Body of pancreas (tissue), 4 donors: ENCODE data around the gene SBNO2. TPM values are rescaled to one million over a fixed set of nuclear protein-coding genes. Genes with fewer than 3 reads are reported as not detected.

Experiments
- ATAC-seq: fragments of 150-250 bp; one replicate; pipeline ENCODE4 v1.9.1; 2016
- DNase-seq, 4 donors: peaks; one replicate each; pipeline ENCODE4 v3.0.0-alpha.2; 2019
- H3K27ac ChIP-seq, 4 donors: fragments of 200-600 bp; sonication (generic); 1 replicate in 3 of 4; 2 replicates in 1 of 4; pipeline versions ENCODE4 v1.5.1 to v1.6.1; 2016 to 2019; ENCODE audit warnings: mild to moderate bottlenecking in 1 of 4, mixed read lengths in 1 of 4, moderate library complexity in 1 of 4
- H3K27me3 ChIP-seq, 2 donors: fragments of 200-600 bp; sonication (generic); one replicate each; pipeline ENCODE4 v1.6.0; 2016; ENCODE audit warnings: mild to moderate bottlenecking in 1 of 2
- H3K36me3 ChIP-seq, 2 donors: fragments of 200-600 bp; sonication (generic); replicated peaks in 1 of 2; 2 replicates each; pipeline ENCODE4 v1.5.1; 2016; ENCODE audit warnings: low read depth in 2 of 2; ENCODE audit not compliant: insufficient read depth in 1 of 2
- H3K4me1 ChIP-seq: fragments of 200-600 bp; sonication (generic); one replicate; pipeline ENCODE4 v1.6.0; 2016
- H3K4me3 ChIP-seq, 2 donors: fragments of 200-600 bp; sonication (generic); 1 replicate in 1 of 2; 2 replicates in 1 of 2; pipeline ENCODE4 v1.5.1; 2016 to 2019
- H3K9me3 ChIP-seq, 3 donors: fragments of 200-600 bp; sonication (generic); 1 replicate in 2 of 3; 2 replicates in 1 of 3; pipeline ENCODE4 v1.5.1; 2016
- POLR2A ChIP-seq, 3 donors: fragments of 450-650 bp; IDR thresholded peaks; one replicate each; pipeline ENCODE4 v1.6.1; 2016; ENCODE audit warnings: antibody characterized with exemption in 3 of 3, mild to moderate bottlenecking in 2 of 3
- WGBS, 2 donors: methylation state at CpG; one replicate each; pipeline ENCODE4 v1.1.5; 2017; 5-methylcytosine and 5-hydroxymethylcytosine counted together
- intact Hi-C: fragments of 100-400 bp; cut with DNase I; formaldehyde crosslinking; loops from one replicate; pipeline ENCODE4 v1.15.1; 2023
- total RNA-seq, 2 donors: library from RNA; depleted of rRNA; stranded (reverse); fragments of >200 nt; gene quantifications; one replicate each; pipeline ENCODE4 v1.1.0, GENCODE V29; 2016
- TF ChIP-seq, protein P1 (sequence below), 7 experiments: fragments of 450-650 bp in 4 of 7; fragments of 200-600 bp in 3 of 7; sonication (generic) in 3 of 7; IDR thresholded peaks; one replicate each; pipeline ENCODE4 v1.5.1; 2016 to 2019; ENCODE audit warnings: antibody characterized with exemption in 7 of 7

The SBNO2 gene
- total RNA-seq, 2 donors from 2014 or later, result 14.0 to 30.7 TPM

DNA sequence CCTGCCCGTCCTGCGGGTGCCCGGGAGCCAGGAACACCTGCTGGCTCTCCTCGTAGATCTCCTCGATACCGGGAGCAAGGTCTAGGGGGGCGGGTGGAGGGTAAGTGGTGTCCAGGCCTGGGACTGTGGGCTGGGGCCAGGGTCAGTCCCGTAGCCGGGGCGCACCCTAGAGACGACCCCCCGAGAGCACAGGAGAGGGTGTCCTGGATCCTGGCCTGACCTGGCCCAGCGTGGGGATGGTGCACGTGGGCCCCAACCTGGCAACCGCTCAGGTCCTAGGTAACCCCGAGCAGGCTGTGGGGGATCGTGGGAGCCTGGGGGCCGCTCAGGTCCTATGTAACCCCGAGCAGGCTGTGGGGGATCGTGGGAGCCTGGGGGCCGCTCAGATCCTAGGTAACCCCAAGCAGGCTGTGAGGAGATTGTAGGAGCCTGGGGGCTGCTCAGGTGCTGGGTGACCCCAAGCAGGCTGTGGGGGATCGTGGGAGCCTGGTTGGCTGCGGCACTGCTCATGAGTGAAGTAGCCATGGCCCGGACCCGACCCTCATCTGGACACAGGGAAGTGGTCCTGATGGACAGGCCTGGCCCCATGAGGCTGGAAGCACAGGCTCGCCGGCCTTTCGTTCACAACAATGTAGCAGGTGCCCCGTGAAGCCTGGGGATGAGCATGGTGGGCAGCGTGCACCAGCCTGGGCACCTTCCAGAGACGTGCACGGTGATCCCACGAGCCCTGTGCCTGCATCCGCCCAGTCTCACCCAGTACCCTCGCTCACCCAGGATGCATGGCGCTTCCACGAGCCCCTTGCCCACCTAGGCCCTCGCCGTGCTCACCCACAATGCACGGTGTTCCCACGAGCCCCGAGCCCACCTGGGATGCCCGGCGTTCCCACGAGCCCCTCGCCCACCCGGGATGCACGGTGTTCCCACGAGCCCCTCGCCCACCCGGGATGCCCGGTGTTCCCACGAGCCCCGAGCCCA is 64.1 kb downstream of the SBNO2 start:
- Histone ChIP-seq H3K27ac (no peak overlapping the region), H3K27me3 (no peaks in the 10 kb centered on the region), H3K4me1 (peaks cover 31% of the 10 kb centered on the region), H3K36me3 (peaks cover 0 to 5% of the 10 kb centered on the region in 2 donors), H3K4me3 (no peak overlapping the region), H3K9me3 (no peaks in the 10 kb centered on the region)
- TF ChIP-seq, protein P1, sequence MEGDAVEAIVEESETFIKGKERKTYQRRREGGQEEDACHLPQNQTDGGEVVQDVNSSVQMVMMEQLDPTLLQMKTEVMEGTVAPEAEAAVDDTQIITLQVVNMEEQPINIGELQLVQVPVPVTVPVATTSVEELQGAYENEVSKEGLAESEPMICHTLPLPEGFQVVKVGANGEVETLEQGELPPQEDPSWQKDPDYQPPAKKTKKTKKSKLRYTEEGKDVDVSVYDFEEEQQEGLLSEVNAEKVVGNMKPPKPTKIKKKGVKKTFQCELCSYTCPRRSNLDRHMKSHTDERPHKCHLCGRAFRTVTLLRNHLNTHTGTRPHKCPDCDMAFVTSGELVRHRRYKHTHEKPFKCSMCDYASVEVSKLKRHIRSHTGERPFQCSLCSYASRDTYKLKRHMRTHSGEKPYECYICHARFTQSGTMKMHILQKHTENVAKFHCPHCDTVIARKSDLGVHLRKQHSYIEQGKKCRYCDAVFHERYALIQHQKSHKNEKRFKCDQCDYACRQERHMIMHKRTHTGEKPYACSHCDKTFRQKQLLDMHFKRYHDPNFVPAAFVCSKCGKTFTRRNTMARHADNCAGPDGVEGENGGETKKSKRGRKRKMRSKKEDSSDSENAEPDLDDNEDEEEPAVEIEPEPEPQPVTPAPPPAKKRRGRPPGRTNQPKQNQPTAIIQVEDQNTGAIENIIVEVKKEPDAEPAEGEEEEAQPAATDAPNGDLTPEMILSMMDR (IDR thresholded peaks at IDR 0.05), result no peak
- TF ChIP-seq POLR2A (IDR thresholded peaks at IDR 0.05), result no peak
- WGBS, 2 donors, result 89 to 93% methylated on average over 20 to 52 of the region's 54 CpGs
- intact Hi-C loops, result loop anchor here (5.0 kb wide), 1 partner anchor 82 kb away; no protein-coding TSS in a partner anchor
- ATAC-seq (no peak), DNase-seq (no peak)

DNA sequence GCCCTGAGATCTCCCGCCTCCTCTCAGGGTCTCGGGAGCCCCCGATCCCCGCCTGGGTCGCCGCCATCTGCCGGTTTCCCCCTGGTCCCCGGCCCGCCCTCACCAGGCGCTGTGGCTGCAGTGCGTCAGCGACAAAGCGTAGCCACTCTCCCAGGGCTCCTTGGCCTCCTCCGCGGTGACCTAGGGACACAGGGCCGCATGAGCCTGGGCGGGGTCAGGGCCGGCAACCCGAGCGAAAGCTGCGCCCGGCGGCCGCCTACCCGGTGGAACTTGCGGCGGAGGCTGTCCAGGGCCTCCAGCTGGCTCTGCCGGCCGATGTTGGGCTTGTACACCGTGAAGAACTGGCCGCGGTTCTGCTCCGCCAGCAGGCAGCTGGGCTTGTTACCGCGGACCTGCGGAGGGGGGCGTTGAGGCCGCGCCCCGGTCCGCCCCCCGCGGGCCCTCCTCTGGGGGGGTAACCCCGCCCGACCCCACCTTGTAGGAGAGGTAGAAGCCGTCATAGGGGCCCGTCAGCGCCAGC is 65.0 kb downstream of the SBNO2 start:
- Histone ChIP-seq H3K27me3 (no peaks in the 10 kb centered on the region), H3K9me3 (no peaks in the 10 kb centered on the region), H3K4me3 (no peak overlapping the region), H3K36me3 (peaks cover 0 to 1% of the 10 kb centered on the region in 2 donors), H3K4me1 (peaks cover 33% of the 10 kb centered on the region), H3K27ac (no peak overlapping the region)
- DNase-seq (peak in 1 of 4 donors; percentile 36), ATAC-seq (no peak)
- 89 to 97% methylated on average over 7 to 34 of the region's 48 CpGs for WGBS, 2 donors
- intact Hi-C loops, result no loop called here
- TF ChIP-seq, protein P1 (IDR thresholded peaks at IDR 0.05), result no peak
- no peak for TF ChIP-seq POLR2A (IDR thresholded peaks at IDR 0.05)

DNA sequence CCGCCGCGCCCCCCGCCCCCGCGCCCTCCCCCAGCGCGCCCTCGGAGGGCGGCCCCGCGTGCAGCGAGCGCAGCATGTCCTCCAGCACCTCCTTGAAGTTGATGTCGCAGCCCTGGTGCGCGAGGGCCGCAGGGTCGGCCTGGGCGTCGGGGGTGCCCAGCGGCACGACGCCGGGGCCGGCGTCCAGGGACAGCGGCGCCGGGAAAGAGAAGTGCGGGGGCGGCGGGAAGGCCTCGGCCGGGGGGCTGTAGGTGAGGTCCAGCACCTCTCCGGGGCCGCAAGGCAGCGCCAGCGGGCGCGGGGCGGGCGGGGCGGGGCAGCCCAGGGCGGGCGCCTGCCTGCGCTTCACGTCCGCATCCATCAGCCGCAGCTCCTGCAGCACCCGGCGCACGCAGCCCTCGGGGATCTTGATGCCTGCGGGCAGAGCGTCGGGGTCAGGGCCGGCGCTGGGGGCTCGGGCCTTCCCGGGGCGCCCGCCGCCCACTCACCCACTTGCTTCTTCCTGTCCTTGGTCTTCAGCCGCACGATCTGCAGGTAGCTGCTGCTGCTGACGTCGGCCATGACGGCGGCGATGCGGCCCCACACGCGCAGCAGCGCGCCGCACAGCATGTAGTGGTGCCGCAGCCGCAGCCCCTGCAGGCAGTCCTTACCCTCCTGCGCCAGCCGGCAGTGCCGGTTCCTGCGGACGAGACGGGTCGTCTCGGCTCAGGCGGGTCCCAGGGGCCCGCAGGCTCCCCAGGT is 65.6 kb downstream of the SBNO2 start:
- WGBS, 2 donors, result 92 to 98% methylated on average over 13 to 68 of the region's 89 CpGs
- Histone ChIP-seq H3K4me3 (no peak overlapping the region), H3K27me3 (no peaks in the 10 kb centered on the region), H3K4me1 (peaks cover 28% of the 10 kb centered on the region), H3K27ac (no peak overlapping the region), H3K36me3 (no peaks in the 10 kb centered on the region), H3K9me3 (no peaks in the 10 kb centered on the region)
- intact Hi-C loops, result no loop called here
- TF ChIP-seq POLR2A (IDR thresholded peaks at IDR 0.05), result no peak
- TF ChIP-seq, protein P1 (IDR thresholded peaks at IDR 0.05), result no peak
- DNase-seq, result no peak
- ATAC-seq, result no peak

DNA sequence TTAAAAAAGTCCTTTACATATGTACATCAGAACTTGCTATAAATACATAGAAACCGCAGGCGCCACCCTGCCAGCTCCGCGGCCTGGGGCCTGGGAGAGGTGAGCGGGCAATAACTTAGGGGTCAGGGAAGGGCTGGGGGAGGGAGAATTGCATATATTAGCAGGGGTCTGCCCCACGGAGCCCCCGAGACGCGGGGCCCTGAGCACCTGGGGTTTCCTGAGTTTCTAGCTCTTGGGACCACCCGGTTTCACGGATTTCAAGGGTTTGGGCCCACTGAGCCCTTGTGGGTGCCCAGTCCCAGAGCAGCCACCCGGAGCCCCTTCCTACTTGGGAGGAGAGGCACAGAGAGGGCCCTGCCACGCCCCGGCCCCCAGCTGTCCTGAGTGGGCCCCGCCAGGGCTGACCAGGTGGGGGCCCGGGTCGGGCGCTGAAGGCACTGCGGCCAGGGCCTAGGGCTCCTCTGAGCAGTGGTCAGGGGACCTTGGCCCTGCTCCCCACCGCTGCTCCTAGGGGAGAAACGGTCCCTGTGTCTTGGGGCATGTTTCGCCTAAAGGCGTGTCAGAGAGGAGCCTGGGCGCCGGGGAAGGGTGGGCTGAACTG is 66.3 kb downstream of the SBNO2 start:
- Histone ChIP-seq H3K9me3 (no peaks in the 10 kb centered on the region), H3K27me3 (no peaks in the 10 kb centered on the region), H3K27ac (no peak overlapping the region), H3K36me3 (no peaks in the 10 kb centered on the region), H3K4me3 (no peak overlapping the region), H3K4me1 (peaks cover 28% of the 10 kb centered on the region)
- WGBS, 2 donors, result 92 to 94% methylated on average over 8 to 22 of the region's 25 CpGs
- TF ChIP-seq POLR2A (IDR thresholded peaks at IDR 0.05), result no peak
- TF ChIP-seq, protein P1 (IDR thresholded peaks at IDR 0.05), result no peak
- intact Hi-C loops, result no loop called here
- ATAC-seq, result no peak
- DNase-seq, result no peak
